GM08714 (cell line): Measurements from ENCODE around the gene PIGC.

ENCODE experiments used
- H3K4me3 ChIP-seq: fragments of 200-500 bp; sonication (Bioruptor generic); 2 replicates; pipeline ENCODE4 v1.5.1; 2014; ENCODE audit warnings: mild to moderate bottlenecking, low read length, inconsistent platforms
- ZNF274 ChIP-seq: IDR thresholded peaks from 2 replicates; pipeline ENCODE4 v1.6.1; 2012; ENCODE audit warnings: mild to moderate bottlenecking, low read depth, low read length

The PIGC gene

GRCh38 chr1:172430128-172430454, 13.8 kb downstream of the PIGC start:
- no peak for TF ChIP-seq ZNF274
- no peak overlapping the region for H3K4me3 ChIP-seq

- no peak overlapping the region for H3K4me3 ChIP-seq
- no peak for TF ChIP-seq ZNF274
Measured at GRCh38 chr1:172429331-172430127, 14.3 kb downstream of the PIGC start.

- H3K4me3 ChIP-seq = no peak overlapping the region
- TF ChIP-seq ZNF274 = no peak
Measured at GRCh38 chr1:172427191-172427590, 16.7 kb downstream of the PIGC start.

GRCh38 chr1:172425339-172425738, 18.5 kb downstream of the PIGC start:
- no peak for TF ChIP-seq ZNF274
- no peak overlapping the region for H3K4me3 ChIP-seq

- no peak for TF ChIP-seq ZNF274
- no peak overlapping the region for H3K4me3 ChIP-seq
Measured at GRCh38 chr1:172423336-172423735, 20.5 kb downstream of the PIGC start.

- H3K4me3 ChIP-seq = no peak overlapping the region
- no peak for TF ChIP-seq ZNF274
Measured at GRCh38 chr1:172421974-172422604, 21.8 kb downstream of the PIGC start.

- no peak for TF ChIP-seq ZNF274
- no peak within 1 kb of the TSS for H3K4me3 ChIP-seq
Measured at GRCh38 chr1:172420385-172420784, 23.5 kb downstream of the PIGC start, which contains the start of gene C1orf105. Gene C1orf105 (plus strand): TSS chr1:172420685. CDS start chr1:172420886, 201 bp downstream.

GRCh38 chr1:172417557-172417956, 26.3 kb downstream of the PIGC start:
- TF ChIP-seq ZNF274 = no peak
- no peak overlapping the region for H3K4me3 ChIP-seq

GRCh38 chr1:172416496-172417035, 27.3 kb downstream of the PIGC start:
- no peak for TF ChIP-seq ZNF274
- H3K4me3 ChIP-seq = no peak overlapping the region

- H3K4me3 ChIP-seq = no peak overlapping the region
- no peak for TF ChIP-seq ZNF274
Measured at GRCh38 chr1:172414331-172414730, 29.5 kb downstream of the PIGC start.

GRCh38 chr1:172411791-172412338, 32.0 kb downstream of the PIGC start:
- H3K4me3 ChIP-seq = no peak overlapping the region
- no peak for TF ChIP-seq ZNF274

- no peak for TF ChIP-seq ZNF274
- H3K4me3 ChIP-seq = no peak overlapping the region
Measured at GRCh38 chr1:172410027-172410426, 33.8 kb downstream of the PIGC start.

- H3K4me3 ChIP-seq = no peak overlapping the region
- no peak for TF ChIP-seq ZNF274
Measured at GRCh38 chr1:172408958-172409357, 34.9 kb downstream of the PIGC start.

- no peak for TF ChIP-seq ZNF274
- no peak overlapping the region for H3K4me3 ChIP-seq
Measured at GRCh38 chr1:172406968-172407367, 36.9 kb downstream of the PIGC start.

- H3K4me3 ChIP-seq = no peak overlapping the region
- no peak for TF ChIP-seq ZNF274
Measured at GRCh38 chr1:172405912-172406311, 38.0 kb downstream of the PIGC start.
